Glutamatergic neuron (in vitro differentiated cells): Measurements from ENCODE around the gene KCNT1. TPM values are rescaled to one million over a fixed set of nuclear protein-coding genes. Genes with fewer than 3 reads are reported as not detected.
"Not testable (repeated sequence)": the region's sequence is repeated elsewhere in the genome, so short reads cannot be mapped to it uniquely, and the experiment has no call there.

Experiments
- DNase-seq: peaks from one replicate; pipeline ENCODE4 v3.0.0; 2022
- H3K27ac Mint-ChIP-seq: one replicate; pipeline ENCODE4 v1.8.0; 2020; ENCODE audit warnings: mild to moderate bottlenecking, mixed read lengths, inconsistent platforms; ENCODE audit not compliant: unreplicated experiment
- H3K27me3 Mint-ChIP-seq: one replicate; pipeline ENCODE4 v1.8.0; 2020; ENCODE audit warnings: mild to moderate bottlenecking, moderate library complexity, mixed read lengths, inconsistent platforms; ENCODE audit not compliant: unreplicated experiment
- H3K36me3 Mint-ChIP-seq: one replicate; pipeline ENCODE4 v1.8.0; 2020; ENCODE audit warnings: mild to moderate bottlenecking, mixed read lengths, inconsistent platforms; ENCODE audit not compliant: unreplicated experiment
- H3K4me1 Mint-ChIP-seq: one replicate; pipeline ENCODE4 v1.8.0; 2020; ENCODE audit warnings: mild to moderate bottlenecking, low read depth, mixed read lengths, inconsistent platforms; ENCODE audit not compliant: unreplicated experiment
- H3K4me3 Mint-ChIP-seq: one replicate; pipeline ENCODE4 v1.8.0; 2020; ENCODE audit warnings: mild to moderate bottlenecking, mixed read lengths, inconsistent platforms; ENCODE audit not compliant: unreplicated experiment
- H3K9me3 Mint-ChIP-seq: one replicate; pipeline ENCODE4 v1.8.0; 2020; ENCODE audit warnings: mild to moderate bottlenecking, moderate library complexity, mixed read lengths, inconsistent platforms; ENCODE audit not compliant: unreplicated experiment
- CTCF ChIP-seq: fragments of 200-600 bp; sonication (generic); IDR thresholded peaks from one replicate; pipeline ENCODE4 v1.5.0; 2021; ENCODE audit not compliant: partially characterized antibody, unreplicated experiment
- total RNA-seq: library from RNA; stranded (reverse); fragmentation: NEBNext Ultra II Directional; extraction: Animal tissue kit (Norgen Biotek cat#: 25700); gene quantifications from one replicate; pipeline ENCODE4 v1.2.1, GENCODE V29; 2021; ENCODE audit not compliant: unreplicated experiment

KCNT1 gene
- total RNA-seq, 1 donor from 2014 or later = 0.76 TPM

GRCh38 chr9:135669616-135670285 lies 32.2 kb upstream of the KCNT1 start:
- no peaks in the 10 kb centered on the region for H3K4me1 Mint-ChIP-seq
- peaks cover 6% of the 10 kb centered on the region for H3K9me3 Mint-ChIP-seq
- H3K27ac Mint-ChIP-seq = no peak overlapping the region
- H3K36me3 Mint-ChIP-seq = peaks cover 6% of the 10 kb centered on the region
- no peak for TF ChIP-seq CTCF
- DNase-seq = no peak
- H3K27me3 Mint-ChIP-seq = peaks cover 6% of the 10 kb centered on the region
- H3K4me3 Mint-ChIP-seq = no peak overlapping the region

GRCh38 chr9:135670721-135671590 lies 31.0 kb upstream of the KCNT1 start:
- no peaks in the 10 kb centered on the region for H3K4me1 Mint-ChIP-seq
- H3K27me3 Mint-ChIP-seq = peaks cover 6% of the 10 kb centered on the region
- peaks cover 6% of the 10 kb centered on the region for H3K36me3 Mint-ChIP-seq
- DNase-seq = no peak
- H3K9me3 Mint-ChIP-seq = peaks cover 4% of the 10 kb centered on the region
- H3K27ac Mint-ChIP-seq = no peak overlapping the region
- no peak for TF ChIP-seq CTCF
- H3K4me3 Mint-ChIP-seq = no peak overlapping the region

- no peak overlapping the region for H3K27ac Mint-ChIP-seq
- no peak for DNase-seq
- peaks cover 6% of the 10 kb centered on the region for H3K27me3 Mint-ChIP-seq
- TF ChIP-seq CTCF = no peak
- peaks cover 4% of the 10 kb centered on the region for H3K9me3 Mint-ChIP-seq
- H3K4me3 Mint-ChIP-seq = no peak overlapping the region
- peaks cover 6% of the 10 kb centered on the region for H3K36me3 Mint-ChIP-seq
- H3K4me1 Mint-ChIP-seq = no peaks in the 10 kb centered on the region
Observed at GRCh38 chr9:135671591-135672041, 30.4 kb upstream of the KCNT1 start.

- H3K4me3 Mint-ChIP-seq, H3K27ac Mint-ChIP-seq, H3K36me3 Mint-ChIP-seq, H3K4me1 Mint-ChIP-seq, H3K9me3 Mint-ChIP-seq, H3K27me3 Mint-ChIP-seq, DNase-seq: not testable (repeated sequence)
Observed at GRCh38 chr9:135672786-135673185, 29.2 kb upstream of the KCNT1 start.

- H3K9me3 Mint-ChIP-seq = peaks cover 4% of the 10 kb centered on the region
- TF ChIP-seq CTCF = no peak
- H3K27me3 Mint-ChIP-seq = peaks cover 2% of the 10 kb centered on the region
- no peak for DNase-seq
- H3K27ac Mint-ChIP-seq = no peak overlapping the region
- no peaks in the 10 kb centered on the region for H3K4me1 Mint-ChIP-seq
- no peak overlapping the region for H3K4me3 Mint-ChIP-seq
- H3K36me3 Mint-ChIP-seq = peaks cover 4% of the 10 kb centered on the region
Observed at GRCh38 chr9:135673941-135674340, 28.0 kb upstream of the KCNT1 start.
